HG02798 (cell line): ENCODE measurements around the gene C19orf18.

Experiments
- ATAC-seq: cut with Tn5 transposase; IDR thresholded peaks from one replicate; pipeline ENCODE4 v1.9.1; 2021; ENCODE audit warnings: mild to moderate bottlenecking; ENCODE audit not compliant: unreplicated experiment, poor library complexity

The C19orf18 gene

GRCh38 chr19:57949296-57949695, 25.0 kb downstream of the C19orf18 start:
- ATAC-seq = no peak

GRCh38 chr19:57947419-57948134, 26.8 kb downstream of the C19orf18 start, which contains the start of gene ZNF256:
Gene ZNF256, minus strand, starts transcription at chr19:57947706. Its CDS starts 232 bp downstream, at chr19:57947474.
- ATAC-seq = peak; percentile 93

- no peak for ATAC-seq
Observed at GRCh38 chr19:57947088-57947418, 27.3 kb downstream of the C19orf18 start.

GRCh38 chr19:57946316-57946715, 28.0 kb downstream of the C19orf18 start:
- no peak for ATAC-seq

- ATAC-seq = no peak
Observed at GRCh38 chr19:57941593-57941992, 32.7 kb downstream of the C19orf18 start.

DNA sequence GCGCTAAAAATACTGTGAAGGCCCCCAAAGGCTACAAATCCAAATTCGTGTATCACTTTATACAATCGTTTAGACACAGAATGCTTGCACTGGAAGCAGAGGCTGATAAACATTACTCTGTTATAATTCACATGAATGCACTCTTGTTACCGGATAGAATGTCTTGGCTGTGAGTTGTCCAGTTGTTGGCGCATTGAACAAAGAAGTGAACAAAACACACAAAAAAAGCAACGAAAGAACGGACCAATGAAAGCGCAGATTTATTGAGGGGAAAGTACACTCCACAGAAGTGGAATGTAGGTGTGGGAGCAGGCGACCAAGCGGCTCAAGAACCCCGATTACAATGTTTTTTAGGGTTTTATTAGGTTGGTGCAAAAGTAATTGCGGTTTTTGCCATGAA, 38.6 kb downstream of the C19orf18 start:
- ATAC-seq = no peak

DNA sequence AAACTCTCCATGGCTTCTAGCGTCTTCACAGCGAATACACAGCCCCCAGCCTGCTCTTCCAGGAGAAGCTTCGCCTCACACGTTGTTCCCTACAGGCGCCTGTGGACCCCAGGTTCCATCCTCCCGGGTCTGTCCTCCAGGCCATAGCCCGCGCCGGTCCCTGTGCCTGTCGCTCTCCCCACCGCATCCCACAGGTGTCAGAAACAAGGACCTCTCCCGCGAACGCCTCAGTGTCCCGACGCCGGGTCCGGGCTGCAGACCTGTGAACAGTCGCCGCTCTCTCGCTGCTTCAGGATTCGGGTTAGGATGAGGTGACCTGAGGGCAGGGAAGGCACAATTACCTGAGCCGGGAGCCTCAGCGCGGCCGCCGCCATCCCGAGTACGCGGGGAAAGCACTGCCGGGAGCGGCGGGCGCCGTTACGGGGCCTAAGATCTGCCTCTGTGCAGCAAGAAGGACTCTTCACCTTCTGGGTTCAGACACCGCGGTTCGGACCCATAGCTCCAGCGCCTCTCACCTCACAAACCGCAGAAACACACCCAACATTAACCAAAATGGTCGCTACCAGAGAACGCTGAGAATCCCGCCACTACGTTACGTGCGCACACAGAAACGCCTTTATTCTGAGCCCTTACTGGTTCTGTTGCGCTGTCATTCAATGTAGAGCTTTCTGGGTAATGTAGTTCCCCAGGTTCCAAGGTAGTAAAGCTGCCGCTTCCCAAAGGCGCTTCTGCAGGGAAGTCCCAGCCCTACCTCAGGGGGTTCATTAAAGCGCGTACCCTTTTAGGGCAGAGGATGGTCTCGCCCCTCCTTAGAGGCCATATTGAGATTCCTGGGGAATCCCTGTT, 39.3 kb downstream of the C19orf18 start, which contains the start of gene ZNF418:
TSS of gene ZNF418 (minus strand) at position 583 of the 846 bp plus-strand sequence. CDS start 1,580 bp downstream, outside the sequence.
- ATAC-seq = peak; percentile 48

DNA sequence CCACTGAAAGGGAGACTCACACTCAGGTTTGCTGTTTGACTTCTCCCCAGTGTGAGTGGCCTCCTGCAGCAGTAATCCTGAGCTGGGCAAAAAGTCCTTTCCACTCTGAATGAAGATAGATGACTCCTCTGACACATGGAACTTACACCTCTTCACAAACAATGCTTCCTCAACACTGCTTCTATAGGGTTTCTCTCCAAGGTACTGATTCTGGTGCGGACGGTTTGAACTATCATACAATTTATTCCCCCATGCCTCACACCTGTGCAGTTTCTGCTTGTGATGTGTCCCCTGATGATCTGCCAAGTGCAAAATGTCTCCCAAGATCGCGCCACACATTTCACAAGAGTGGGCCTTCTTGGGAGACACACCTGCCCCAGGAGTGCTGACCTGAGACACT, 46.7 kb downstream of the C19orf18 start:
- ATAC-seq = no peak

DNA sequence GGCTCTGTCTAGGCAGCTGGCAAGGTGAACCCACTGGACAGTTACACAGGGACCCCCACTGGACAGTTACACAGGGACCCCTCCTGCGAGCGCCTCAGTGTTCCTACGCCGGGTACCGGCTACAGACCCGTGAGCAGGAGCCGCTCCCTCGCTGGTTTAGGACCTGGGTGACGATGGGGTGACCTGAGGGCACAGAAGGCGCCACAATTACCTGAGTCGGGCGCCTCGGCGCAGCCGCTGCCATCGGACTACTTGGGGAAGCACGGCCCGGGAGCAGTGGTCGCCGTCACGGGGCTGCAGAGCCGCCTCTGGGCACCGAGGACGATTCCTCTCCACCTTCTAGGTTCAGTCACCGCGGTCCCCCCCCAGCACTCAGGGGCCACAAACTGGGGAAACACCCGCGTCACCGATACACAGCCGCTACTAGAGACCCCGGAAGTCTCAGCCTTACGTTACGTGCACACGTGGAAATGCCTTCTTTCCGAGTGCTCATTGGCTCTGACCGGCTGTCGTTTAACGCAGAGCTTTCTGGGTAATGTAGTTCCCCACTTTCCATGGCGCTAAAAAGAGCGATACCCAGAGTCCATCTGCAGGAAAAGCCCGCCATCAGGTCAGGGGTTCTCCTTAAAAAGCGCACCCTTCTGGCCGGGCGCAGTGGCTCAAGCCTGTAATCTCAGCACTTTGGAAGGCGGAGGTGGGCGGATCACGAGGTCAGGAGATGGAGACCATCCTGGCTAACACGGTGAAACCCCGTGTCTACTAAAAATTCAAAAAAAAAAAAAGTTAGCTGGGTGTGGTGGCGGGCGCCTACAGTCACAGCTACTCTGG, 58.0 kb downstream of the C19orf18 start, which contains the start of gene ZNF417:
TSS of gene ZNF417 (minus strand) at position 425 of the 828 bp plus-strand sequence. CDS start at position 244, 181 bp downstream.
- ATAC-seq = peak; percentile 99

- ATAC-seq = no peak
Observed at GRCh38 chr19:57914531-57914930, 59.8 kb downstream of the C19orf18 start.
